Stimulated activated naive CD8-positive, alpha-beta T cell treated with anti-CD3 and anti-CD28 coated beads, Interleukin-15, Interleukin-2, amounts not matched to agents 100 ng/mL and 50 ng/mL, for 24 hours (primary cell): ENCODE measurements around the gene CCND1.
"Not testable (repeated sequence)": the region's sequence is repeated elsewhere in the genome, so short reads cannot be mapped to it uniquely, and the experiment has no call there.

Experiments
- H3K27ac Mint-ChIP-seq: one replicate; pipeline ENCODE4 v1.8.0; 2021; ENCODE audit warnings: mild to moderate bottlenecking, mixed read lengths
- H3K27me3 Mint-ChIP-seq: one replicate; pipeline ENCODE4 v1.8.0; 2021; ENCODE audit warnings: mixed read lengths
- H3K36me3 Mint-ChIP-seq: one replicate; pipeline ENCODE4 v1.8.0; 2021; ENCODE audit warnings: low read depth, mixed read lengths
- H3K4me1 Mint-ChIP-seq: one replicate; pipeline ENCODE4 v1.8.0; 2021; ENCODE audit warnings: low read depth, mixed read lengths
- H3K4me3 Mint-ChIP-seq: one replicate; pipeline ENCODE4 v1.8.0; 2021; ENCODE audit warnings: mild to moderate bottlenecking, mixed read lengths
- H3K9me3 Mint-ChIP-seq: one replicate; pipeline ENCODE4 v1.8.0; 2021; ENCODE audit warnings: mixed read lengths

Gene CCND1

GRCh38 chr11:69611548-69612526 lies 29.1 kb upstream of the CCND1 start:
- peaks cover 34% of the 10 kb centered on the region for H3K27me3 Mint-ChIP-seq
- H3K4me3 Mint-ChIP-seq, result no peak overlapping the region
- no peaks in the 10 kb centered on the region for H3K36me3 Mint-ChIP-seq
- peaks cover 10% of the 10 kb centered on the region for H3K9me3 Mint-ChIP-seq
- no peak overlapping the region for H3K27ac Mint-ChIP-seq
- H3K4me1 Mint-ChIP-seq, result no peaks in the 10 kb centered on the region

- Mint-ChIP-seq H3K36me3 (no peaks in the 10 kb centered on the region), H3K4me1 (no peaks in the 10 kb centered on the region), H3K9me3 (peaks cover 3% of the 10 kb centered on the region), H3K27me3 (peaks cover 20% of the 10 kb centered on the region), H3K4me3 (no peak overlapping the region), H3K27ac (no peak overlapping the region)
These were observed 27.4 kb upstream of the CCND1 start for GRCh38 chr11:69613594-69613993.

DNA sequence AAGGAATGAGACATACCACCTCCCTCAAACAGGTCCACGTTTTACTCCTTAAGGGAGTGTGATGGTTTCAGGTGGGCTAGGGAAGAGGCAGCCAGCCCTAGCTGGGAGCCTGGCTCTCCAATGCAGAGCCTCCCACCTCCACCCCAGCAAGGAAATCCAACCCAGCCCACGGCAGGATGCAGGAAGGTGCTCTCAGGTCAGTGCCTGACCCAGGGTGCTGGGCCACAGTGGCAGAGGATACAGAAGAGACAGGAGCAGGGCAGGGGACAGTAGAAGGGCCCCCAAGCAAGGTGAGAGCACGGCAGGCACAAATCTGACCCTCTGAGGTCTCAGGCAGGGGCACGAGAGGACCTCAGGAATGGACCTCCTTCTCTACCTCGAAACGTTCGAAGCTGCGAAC lies 26.9 kb upstream of the CCND1 start:
- Mint-ChIP-seq H3K27me3 (peaks cover 16% of the 10 kb centered on the region), H3K4me1 (no peaks in the 10 kb centered on the region), H3K27ac (no peak overlapping the region), H3K36me3 (no peaks in the 10 kb centered on the region), H3K4me3 (no peak overlapping the region), H3K9me3 (no peaks in the 10 kb centered on the region)

GRCh38 chr11:69615545-69616278 lies 25.2 kb upstream of the CCND1 start:
- H3K36me3 Mint-ChIP-seq, result no peaks in the 10 kb centered on the region
- no peak overlapping the region for H3K4me3 Mint-ChIP-seq
- no peaks in the 10 kb centered on the region for H3K9me3 Mint-ChIP-seq
- H3K4me1 Mint-ChIP-seq, result no peaks in the 10 kb centered on the region
- no peak overlapping the region for H3K27ac Mint-ChIP-seq
- H3K27me3 Mint-ChIP-seq, result peaks cover 16% of the 10 kb centered on the region

DNA sequence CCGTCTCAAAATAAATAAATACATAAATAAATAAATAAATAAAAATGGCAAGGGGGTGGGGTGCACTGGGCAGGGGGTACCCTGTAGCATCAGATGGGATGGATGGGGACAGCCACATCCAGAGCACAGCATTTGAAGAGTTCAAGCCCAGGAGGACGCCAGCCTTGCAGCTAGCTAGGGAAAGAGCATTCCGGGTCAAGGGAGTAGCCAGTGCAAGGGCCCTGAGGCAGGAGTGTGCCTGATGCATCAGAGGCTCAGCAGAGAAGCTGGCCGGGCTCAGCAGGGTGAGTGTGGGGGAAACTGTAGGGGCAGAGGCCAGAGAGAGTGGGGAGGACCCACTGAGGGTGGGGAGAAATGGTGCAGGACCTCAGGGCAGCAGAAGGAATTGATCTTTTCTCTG lies 23.7 kb upstream of the CCND1 start:
- no peaks in the 10 kb centered on the region for H3K9me3 Mint-ChIP-seq
- peaks cover 13% of the 10 kb centered on the region for H3K27me3 Mint-ChIP-seq
- no peaks in the 10 kb centered on the region for H3K36me3 Mint-ChIP-seq
- H3K27ac Mint-ChIP-seq, result no peak overlapping the region
- no peak overlapping the region for H3K4me3 Mint-ChIP-seq
- H3K4me1 Mint-ChIP-seq, result no peaks in the 10 kb centered on the region

DNA sequence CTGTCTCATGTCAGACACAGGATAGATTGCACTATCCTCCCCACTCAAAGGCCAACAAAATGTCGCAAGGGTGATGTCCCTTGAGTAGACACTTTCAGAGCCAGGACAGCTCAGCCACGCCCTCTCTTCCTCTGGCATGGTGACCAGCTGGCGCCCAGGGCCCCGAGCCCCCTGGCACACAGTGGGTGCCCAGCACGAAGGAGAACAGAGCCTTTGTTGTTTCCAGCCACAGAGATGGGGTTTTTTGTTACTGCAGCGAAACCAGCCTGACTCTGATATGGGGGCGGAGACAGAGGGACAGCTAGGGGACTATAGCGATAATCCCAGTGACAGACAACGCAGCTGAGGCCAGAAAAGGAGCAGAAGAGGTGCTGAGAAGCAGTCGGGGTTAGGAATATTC lies 23.3 kb upstream of the CCND1 start:
- Mint-ChIP-seq H3K36me3 (no peaks in the 10 kb centered on the region), H3K4me1 (no peaks in the 10 kb centered on the region), H3K27me3 (peaks cover 13% of the 10 kb centered on the region), H3K27ac (no peak overlapping the region), H3K4me3 (no peak overlapping the region), H3K9me3 (no peaks in the 10 kb centered on the region)

DNA sequence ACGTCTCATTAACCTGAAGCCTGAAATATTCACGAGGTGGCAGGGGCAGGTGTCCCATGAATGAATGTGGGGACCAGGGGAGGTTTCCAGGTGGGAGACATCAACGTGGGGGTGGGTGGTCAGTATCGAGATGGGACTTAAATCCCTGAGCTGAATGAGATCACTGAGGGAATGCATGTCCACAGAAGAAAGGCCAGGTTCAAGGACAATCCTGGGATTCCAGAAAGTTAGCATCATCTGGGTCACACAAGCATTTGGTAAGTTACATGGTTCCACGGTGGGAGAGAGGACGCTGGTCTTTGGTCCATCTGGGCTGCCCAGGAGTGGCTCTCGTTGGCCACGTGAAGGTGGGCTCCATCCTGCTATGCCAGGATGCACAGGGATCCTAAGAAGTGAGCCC lies 22.7 kb upstream of the CCND1 start:
- Mint-ChIP-seq H3K4me1 (no peaks in the 10 kb centered on the region), H3K4me3 (no peak overlapping the region), H3K36me3 (no peaks in the 10 kb centered on the region), H3K27me3 (peaks cover 13% of the 10 kb centered on the region), H3K9me3 (no peaks in the 10 kb centered on the region), H3K27ac (no peak overlapping the region)

DNA sequence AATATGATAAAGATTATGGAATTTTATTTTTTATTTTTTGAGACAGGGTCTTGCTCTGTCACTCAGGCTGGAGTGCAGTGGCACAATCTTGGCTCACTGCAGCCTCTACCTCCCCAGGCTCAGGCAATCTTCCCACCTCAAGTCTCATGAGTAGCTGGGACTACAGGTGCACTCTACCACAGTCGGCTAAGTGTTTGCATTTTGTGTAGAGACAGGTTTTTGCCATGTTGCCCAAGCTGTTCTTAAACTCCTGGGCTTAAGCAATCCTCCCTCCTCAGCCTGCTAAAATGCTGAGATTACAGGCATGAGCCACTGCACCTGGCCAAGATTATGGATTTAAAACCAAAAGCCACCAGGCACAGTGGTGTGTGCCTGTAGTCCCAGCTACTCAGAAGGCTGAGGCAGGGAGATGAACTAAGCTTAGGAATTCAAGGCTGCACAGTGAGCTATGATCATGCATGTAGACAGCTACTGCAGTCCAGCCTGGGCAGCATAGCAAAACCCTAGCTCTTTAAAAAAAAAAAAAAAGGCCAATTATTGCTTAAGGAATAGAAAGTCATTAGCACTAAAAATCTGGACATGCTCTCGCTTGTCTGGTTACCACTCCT lies 20.2 kb upstream of the CCND1 start:
- peaks cover 23% of the 10 kb centered on the region for H3K27me3 Mint-ChIP-seq
- H3K4me3 Mint-ChIP-seq, result no peak overlapping the region
- no peaks in the 10 kb centered on the region for H3K36me3 Mint-ChIP-seq
- no peak overlapping the region for H3K27ac Mint-ChIP-seq
- no peaks in the 10 kb centered on the region for H3K9me3 Mint-ChIP-seq
- no peaks in the 10 kb centered on the region for H3K4me1 Mint-ChIP-seq

GRCh38 chr11:69622097-69622681 lies 18.8 kb upstream of the CCND1 start:
- not testable (repeated sequence) for H3K27ac Mint-ChIP-seq, H3K9me3 Mint-ChIP-seq, H3K4me3 Mint-ChIP-seq, H3K4me1 Mint-ChIP-seq, H3K36me3 Mint-ChIP-seq
- H3K27me3 Mint-ChIP-seq, result peaks cover 34% of the 10 kb centered on the region

DNA sequence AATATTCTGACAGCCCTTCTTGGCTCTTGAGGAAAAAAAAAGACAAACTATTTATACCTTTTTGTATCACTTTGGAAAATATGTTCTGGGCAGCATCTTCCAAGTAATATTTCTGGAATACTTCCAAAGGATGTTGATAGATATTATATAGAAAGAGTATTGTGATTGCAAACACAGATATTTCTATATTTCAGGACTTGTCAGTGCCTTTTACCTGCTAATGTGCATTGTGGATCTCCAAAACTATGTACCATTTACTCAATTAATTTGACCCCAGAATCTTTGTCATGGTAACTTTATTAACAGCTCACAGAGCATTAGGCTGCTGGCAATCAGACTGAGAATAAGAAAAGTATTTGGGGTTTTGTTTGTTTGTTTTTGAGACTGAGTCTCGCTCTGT lies 16.7 kb upstream of the CCND1 start:
- H3K4me1 Mint-ChIP-seq, result no peaks in the 10 kb centered on the region
- H3K4me3 Mint-ChIP-seq, result no peak overlapping the region
- H3K9me3 Mint-ChIP-seq, result no peaks in the 10 kb centered on the region
- no peak overlapping the region for H3K27ac Mint-ChIP-seq
- peaks cover 28% of the 10 kb centered on the region for H3K27me3 Mint-ChIP-seq
- no peaks in the 10 kb centered on the region for H3K36me3 Mint-ChIP-seq

GRCh38 chr11:69625476-69625875 lies 15.5 kb upstream of the CCND1 start:
- H3K9me3 Mint-ChIP-seq, result peaks cover 4% of the 10 kb centered on the region

DNA sequence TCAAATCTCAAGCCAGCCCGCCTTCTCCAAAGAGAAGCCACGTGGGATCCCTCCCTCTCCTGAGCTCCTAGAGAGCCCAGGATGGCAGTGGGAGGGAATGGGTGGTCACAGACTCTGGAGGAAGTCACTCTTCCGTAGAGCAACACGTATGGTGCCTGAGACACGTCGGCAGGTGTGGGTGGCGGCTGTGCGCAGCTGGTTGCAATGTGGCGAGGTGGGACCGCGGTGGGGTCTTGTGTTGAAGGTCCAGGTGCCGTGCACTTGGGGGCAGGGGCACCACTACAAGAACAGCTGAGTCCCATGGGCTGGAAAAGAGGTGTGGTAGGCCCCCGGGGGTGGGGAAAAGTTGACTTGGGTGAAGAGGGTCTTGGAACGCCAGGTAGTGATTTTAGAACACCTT lies 13.4 kb upstream of the CCND1 start:
- H3K36me3 Mint-ChIP-seq, result no peaks in the 10 kb centered on the region
- no peak overlapping the region for H3K4me3 Mint-ChIP-seq
- H3K4me1 Mint-ChIP-seq, result no peaks in the 10 kb centered on the region
- peaks cover 29% of the 10 kb centered on the region for H3K27me3 Mint-ChIP-seq
- H3K27ac Mint-ChIP-seq, result no peak overlapping the region
- peaks cover 4% of the 10 kb centered on the region for H3K9me3 Mint-ChIP-seq

More at GRCh38 chr11:69625476-69625875, 15.5 kb upstream of the CCND1 start:
- Mint-ChIP-seq H3K4me1 (no peaks in the 10 kb centered on the region), H3K36me3 (no peaks in the 10 kb centered on the region), H3K27ac (no peak overlapping the region), H3K27me3 (peaks cover 24% of the 10 kb centered on the region), H3K4me3 (no peak overlapping the region)

DNA sequence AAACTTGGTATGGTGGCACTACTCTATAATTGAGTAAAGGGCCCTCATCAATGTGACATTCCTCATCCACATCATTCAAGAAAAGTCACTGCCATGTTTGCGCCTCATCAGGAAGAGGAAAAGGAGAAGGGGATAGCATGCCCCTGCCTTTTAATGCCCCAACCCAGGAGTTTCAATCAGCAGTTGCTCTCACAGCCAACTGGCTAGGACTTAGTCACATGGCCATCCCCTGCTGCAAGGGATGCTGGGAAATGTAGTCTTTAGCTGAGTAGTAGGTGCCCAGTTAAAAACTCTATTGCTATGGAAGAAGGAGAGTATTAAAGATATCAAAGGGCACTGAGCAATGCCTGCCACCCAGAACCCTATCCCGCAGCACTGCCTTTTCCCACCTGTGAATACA lies 10.9 kb upstream of the CCND1 start:
- Mint-ChIP-seq H3K36me3 (no peaks in the 10 kb centered on the region), H3K27me3 (peaks cover 31% of the 10 kb centered on the region), H3K9me3 (peaks cover 4% of the 10 kb centered on the region), H3K27ac (no peak overlapping the region), H3K4me1 (no peaks in the 10 kb centered on the region), H3K4me3 (no peak overlapping the region)

GRCh38 chr11:69630424-69630823 lies 10.5 kb upstream of the CCND1 start:
- H3K4me3 Mint-ChIP-seq, result no peak overlapping the region
- H3K4me1 Mint-ChIP-seq, result no peaks in the 10 kb centered on the region
- peaks cover 32% of the 10 kb centered on the region for H3K27me3 Mint-ChIP-seq
- H3K27ac Mint-ChIP-seq, result no peak overlapping the region
- H3K9me3 Mint-ChIP-seq, result peaks cover 4% of the 10 kb centered on the region
- H3K36me3 Mint-ChIP-seq, result no peaks in the 10 kb centered on the region

- Mint-ChIP-seq H3K4me1 (peaks cover 7% of the 10 kb centered on the region), H3K27ac (no peak overlapping the region), H3K36me3 (no peaks in the 10 kb centered on the region), H3K9me3 (peaks cover 4% of the 10 kb centered on the region), H3K4me3 (no peak overlapping the region), H3K27me3 (peaks cover 36% of the 10 kb centered on the region)
These were observed 8.1 kb upstream of the CCND1 start for GRCh38 chr11:69632900-69633299.
